KBM-7 (cell line): Measurements from ENCODE around the gene FOS.
A peak's percentile ranks its signal among the peaks of the same experiment; 100 is the strongest.

Experiments used
- DNase-seq: peaks from one replicate; pipeline ENCODE4 v3.0.0-alpha.2; 2015
- in situ Hi-C: fragments of 300-500 bp; cut with MboI; formaldehyde crosslinking; loops from 2 replicates; pipeline ENCODE4 v1.14.3; 2020; ENCODE audit warnings: low sequenced_read_pairs, low pct_unique_long_range_greater_than_20kb, mixed read lengths

Gene FOS

GRCh38 chr14:75249251-75249957, 29.2 kb upstream of the FOS start:
- in situ Hi-C loops, result no loop called here
- DNase-seq, result peak; percentile 64

GRCh38 chr14:75249958-75250336, 28.7 kb upstream of the FOS start:
- no peak for DNase-seq

GRCh38 chr14:75250800-75251199, 27.8 kb upstream of the FOS start:
- DNase-seq, result no peak

More at GRCh38 chr14:75249958-75250336, 28.7 kb upstream of the FOS start:
- in situ Hi-C loops, result no loop called here

GRCh38 chr14:75252254-75252837, 26.3 kb upstream of the FOS start:
- in situ Hi-C loops, result no loop called here
- DNase-seq, result no peak

More at GRCh38 chr14:75250800-75251199, 27.8 kb upstream of the FOS start:
- in situ Hi-C loops, result no loop called here

- in situ Hi-C loops, result no loop called here
- no peak for DNase-seq
Measured at GRCh38 chr14:75254381-75254822, 24.2 kb upstream of the FOS start.

GRCh38 chr14:75254901-75255584, 23.6 kb upstream of the FOS start:
- in situ Hi-C loops, result no loop called here
- DNase-seq, result peak; percentile 34

GRCh38 chr14:75258079-75258802, 20.4 kb upstream of the FOS start:
- in situ Hi-C loops, result no loop called here
- DNase-seq, result no peak

GRCh38 chr14:75258803-75259509, 19.7 kb upstream of the FOS start:
- in situ Hi-C loops, result no loop called here

GRCh38 chr14:75259510-75259855, 19.1 kb upstream of the FOS start:
- DNase-seq, result no peak
- in situ Hi-C loops, result no loop called here

More at GRCh38 chr14:75258803-75259509, 19.7 kb upstream of the FOS start:
- DNase-seq, result peak; percentile 99

GRCh38 chr14:75260025-75260763, 18.4 kb upstream of the FOS start:
- in situ Hi-C loops, result no loop called here
- DNase-seq, result no peak

GRCh38 chr14:75261820-75262219, 16.8 kb upstream of the FOS start:
- in situ Hi-C loops, result no loop called here
- DNase-seq, result no peak

- DNase-seq, result no peak
- in situ Hi-C loops, result no loop called here
Measured at GRCh38 chr14:75262641-75263040, 16.0 kb upstream of the FOS start.

GRCh38 chr14:75264036-75264435, 14.6 kb upstream of the FOS start:
- DNase-seq, result no peak
- in situ Hi-C loops, result no loop called here

GRCh38 chr14:75267141-75267721, 11.4 kb upstream of the FOS start:
- in situ Hi-C loops, result no loop called here
- no peak for DNase-seq

- peak; percentile 79 for DNase-seq
- in situ Hi-C loops, result no loop called here
Measured at GRCh38 chr14:75268633-75269550, 9.7 kb upstream of the FOS start.

GRCh38 chr14:75271514-75271913, 7.1 kb upstream of the FOS start:
- DNase-seq, result no peak
- in situ Hi-C loops, result no loop called here
